ENCODE data around the gene TAX1BP3.

The TAX1BP3 gene

DNA sequence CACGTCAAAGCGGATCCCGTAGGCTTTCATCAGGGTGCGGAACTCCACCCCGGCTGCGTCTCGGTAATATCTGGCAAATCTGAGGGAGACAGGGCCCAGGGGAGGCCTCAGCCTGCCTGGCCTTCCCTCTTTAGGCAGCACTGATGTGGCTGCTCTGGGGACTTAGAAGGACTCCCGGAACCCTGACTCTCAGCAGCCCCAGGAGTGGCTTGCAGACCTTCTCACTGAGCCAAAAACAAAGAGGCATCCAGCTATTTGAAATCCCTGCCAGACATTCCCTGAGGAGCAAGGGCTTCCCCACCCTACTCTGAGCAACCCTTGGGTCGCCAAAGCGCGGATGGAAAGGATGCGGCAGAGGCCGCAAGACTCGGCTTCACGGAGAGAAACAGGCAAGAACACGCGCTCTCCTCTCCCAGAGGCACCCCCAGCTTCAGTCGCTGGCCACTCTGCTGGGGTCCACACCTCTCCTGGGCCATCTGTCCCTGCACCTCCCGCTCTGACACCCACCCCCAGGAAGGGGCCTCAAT is 19.7 kb upstream of the TAX1BP3 start:
- no peak for DNase-seq (ENCODE audit: low read depth)

DNA sequence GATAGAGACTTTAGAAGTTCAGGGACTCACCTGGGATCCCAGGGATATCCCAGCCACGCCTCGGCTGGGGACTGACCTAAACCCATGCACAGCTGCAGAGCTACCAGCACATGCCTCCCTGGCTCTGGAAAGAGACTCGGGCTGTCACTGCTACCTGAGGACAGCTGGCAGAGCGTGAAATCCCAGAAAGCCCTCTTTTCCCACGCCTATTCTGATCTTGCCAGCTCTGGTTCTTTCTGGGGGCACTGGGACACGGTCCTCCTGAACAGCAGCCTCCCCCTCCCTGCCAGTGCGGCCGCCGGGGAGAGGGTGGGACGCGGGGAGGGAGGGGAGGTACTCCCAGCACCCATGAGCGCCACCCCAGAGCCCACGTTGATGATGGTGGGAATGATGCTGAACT is 16.8 kb upstream of the TAX1BP3 start:
- no peak for DNase-seq (ENCODE audit: low read depth)

DNA sequence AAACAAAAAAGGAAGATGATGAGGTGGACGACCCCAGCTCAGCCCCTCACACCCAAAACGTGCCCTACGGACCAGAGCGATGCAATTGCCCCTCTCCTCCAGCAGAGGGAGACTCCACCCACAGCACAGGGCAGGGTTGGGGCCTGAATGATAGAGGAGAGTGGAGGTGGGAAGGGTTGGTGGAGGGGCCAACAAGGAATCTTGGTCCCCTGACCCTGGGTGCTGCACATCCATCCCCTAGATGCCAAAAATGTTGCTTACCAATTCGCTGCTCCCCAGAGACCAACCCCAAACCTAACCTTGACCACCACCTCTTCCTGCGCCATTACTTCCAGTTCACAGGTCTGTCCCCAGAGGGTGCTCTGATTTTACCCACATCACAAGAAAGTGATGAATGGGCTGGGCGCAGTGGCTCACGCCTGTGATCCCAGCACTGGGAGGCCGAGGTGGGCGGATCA is 14.7 kb upstream of the TAX1BP3 start:
- peak; percentile 47 for DNase-seq (ENCODE audit: low read depth)

GRCh38 chr17:3682033-3682432 is 13.7 kb upstream of the TAX1BP3 start:
- no peak for DNase-seq (ENCODE audit: low read depth)

DNA sequence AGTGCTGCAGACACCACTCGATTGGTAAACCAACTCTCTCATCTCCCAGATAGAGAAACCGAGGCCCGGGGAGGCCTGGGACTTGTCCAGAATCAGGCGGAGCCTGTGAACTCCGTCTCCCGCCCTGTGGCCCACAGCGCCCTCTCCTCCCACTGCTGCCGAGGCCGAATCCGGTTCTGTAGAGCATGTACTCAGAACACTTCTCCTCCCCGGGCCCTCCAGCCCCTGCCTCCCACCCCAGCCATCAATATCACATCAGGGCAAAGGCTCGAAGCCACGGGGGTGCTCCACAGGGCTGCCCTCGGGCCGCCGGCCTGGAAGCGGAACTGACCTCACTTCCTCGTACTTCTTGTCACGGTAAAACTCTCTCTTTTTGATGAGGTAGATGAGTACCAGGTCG is 13.2 kb upstream of the TAX1BP3 start:
- DNase-seq (ENCODE audit: low read depth): no peak

DNA sequence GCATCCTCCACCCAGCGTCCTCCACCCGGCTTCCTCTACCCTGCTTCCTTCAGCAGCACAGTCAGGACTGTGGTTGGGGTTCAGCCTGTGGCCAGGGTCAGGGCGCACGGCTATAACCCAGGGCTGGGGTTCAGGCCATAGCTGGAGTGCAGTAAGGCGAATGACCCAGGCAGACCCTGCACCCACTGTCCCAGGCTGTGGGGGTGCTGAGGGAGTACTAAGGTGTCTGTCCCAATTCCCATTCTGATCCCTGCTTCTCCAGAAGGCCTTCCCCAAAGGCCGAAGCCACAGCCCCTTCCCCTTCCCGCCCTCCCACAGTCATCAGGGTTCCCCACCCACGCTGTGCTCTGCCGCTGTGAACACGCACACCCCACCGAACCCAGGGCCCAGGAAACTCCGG is 12.7 kb upstream of the TAX1BP3 start:
- DNase-seq (ENCODE audit: low read depth): no peak

DNA sequence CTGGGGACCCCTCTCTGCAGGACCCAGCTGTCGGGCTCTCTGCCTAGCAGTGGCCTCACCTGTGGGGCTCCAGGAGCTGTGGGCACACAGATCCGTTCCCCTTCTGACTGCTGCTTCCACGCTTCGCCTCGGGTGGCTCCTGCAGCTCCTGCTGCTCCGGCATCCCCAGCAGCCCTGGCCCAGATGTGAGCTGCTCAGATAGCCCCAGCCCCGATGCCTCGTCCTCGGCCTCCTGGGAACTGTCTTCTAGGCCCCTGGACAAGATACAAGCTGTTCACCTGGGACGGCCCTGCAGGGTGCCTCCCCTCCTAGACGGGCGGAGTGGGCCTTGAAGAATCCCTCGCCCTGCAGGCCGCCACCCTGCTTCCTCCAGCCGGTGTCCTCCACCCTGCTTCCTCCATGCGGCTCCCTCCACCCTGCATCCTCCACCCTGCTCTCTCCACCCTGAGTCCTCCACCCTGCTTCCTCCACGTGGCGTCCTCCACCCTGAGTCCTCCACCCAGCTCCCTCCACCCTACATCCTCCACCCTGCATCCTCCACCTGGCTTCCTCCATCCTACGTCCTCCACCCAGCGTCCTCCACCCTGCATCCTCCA is 11.3 kb upstream of the TAX1BP3 start:
- no peak for DNase-seq (ENCODE audit: low read depth)

DNA sequence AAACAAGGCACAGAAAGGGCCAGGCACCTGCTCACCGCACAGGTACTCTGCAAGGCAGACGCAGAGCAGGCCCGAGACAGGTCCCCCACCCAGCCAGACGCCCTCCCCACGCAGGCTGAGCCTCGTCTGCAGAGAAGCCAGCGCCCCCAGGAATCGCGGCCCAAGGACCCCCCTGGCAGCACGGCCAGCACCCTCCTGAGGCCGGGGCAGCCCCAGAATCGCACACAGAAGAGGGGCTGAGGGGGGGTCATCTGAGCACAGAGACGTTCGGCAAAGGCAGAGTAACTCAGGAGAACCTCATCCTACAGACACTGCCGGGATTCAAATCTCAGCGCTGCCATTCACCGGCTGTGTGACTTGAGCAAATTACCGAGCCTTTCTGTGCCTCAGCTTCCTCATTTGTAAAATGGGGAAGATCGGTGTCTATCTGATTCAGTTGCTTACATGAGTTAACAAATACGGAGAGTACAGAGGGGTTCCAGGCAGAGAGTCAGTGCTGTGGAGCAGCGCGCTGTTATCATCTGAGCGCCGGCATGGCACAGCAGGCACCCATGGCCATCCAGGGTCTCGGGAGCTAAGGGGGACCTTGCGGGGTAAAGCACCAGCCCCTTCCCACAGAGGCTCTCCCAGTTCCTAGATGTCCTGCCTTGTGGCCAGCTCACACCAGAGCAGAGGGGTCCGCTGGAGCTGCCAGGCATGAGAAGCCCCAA is 10.6 kb upstream of the TAX1BP3 start:
- no peak for DNase-seq (ENCODE audit: low read depth)

GRCh38 chr17:3678095-3678820 is 9.9 kb upstream of the TAX1BP3 start:
- no peak for DNase-seq (ENCODE audit: low read depth)

DNA sequence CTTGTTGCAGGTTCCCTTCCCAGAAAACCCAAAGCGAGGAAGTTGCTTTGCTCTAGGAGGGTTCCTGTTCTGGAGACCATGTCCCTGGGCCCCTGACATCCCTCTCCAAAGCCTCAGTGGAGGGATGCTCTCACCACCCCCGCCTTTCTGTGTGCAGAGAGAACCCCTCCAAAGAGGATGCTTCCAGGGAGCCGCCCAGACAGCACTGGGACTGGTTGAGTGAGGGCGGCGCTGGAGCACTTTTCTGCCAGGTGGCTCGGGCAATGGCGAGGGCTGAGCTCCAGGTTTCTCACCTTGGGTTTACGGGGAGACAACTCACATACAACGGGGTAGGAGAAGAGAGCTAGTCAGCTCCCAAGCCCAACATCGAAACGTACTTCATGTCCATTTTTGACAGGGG is 7.5 kb upstream of the TAX1BP3 start:
- no peak for DNase-seq (ENCODE audit: low read depth)

GRCh38 chr17:3672571-3672970 is 4.2 kb upstream of the TAX1BP3 start:
- DNase-seq (ENCODE audit: low read depth): no peak

GRCh38 chr17:3669548-3669947 is 1.2 kb upstream of the TAX1BP3 start:
- DNase-seq (ENCODE audit: low read depth): no peak

GRCh38 chr17:3669085-3669347 is 638 bp upstream of the TAX1BP3 start:
- DNase-seq (ENCODE audit: low read depth): no peak

DNA sequence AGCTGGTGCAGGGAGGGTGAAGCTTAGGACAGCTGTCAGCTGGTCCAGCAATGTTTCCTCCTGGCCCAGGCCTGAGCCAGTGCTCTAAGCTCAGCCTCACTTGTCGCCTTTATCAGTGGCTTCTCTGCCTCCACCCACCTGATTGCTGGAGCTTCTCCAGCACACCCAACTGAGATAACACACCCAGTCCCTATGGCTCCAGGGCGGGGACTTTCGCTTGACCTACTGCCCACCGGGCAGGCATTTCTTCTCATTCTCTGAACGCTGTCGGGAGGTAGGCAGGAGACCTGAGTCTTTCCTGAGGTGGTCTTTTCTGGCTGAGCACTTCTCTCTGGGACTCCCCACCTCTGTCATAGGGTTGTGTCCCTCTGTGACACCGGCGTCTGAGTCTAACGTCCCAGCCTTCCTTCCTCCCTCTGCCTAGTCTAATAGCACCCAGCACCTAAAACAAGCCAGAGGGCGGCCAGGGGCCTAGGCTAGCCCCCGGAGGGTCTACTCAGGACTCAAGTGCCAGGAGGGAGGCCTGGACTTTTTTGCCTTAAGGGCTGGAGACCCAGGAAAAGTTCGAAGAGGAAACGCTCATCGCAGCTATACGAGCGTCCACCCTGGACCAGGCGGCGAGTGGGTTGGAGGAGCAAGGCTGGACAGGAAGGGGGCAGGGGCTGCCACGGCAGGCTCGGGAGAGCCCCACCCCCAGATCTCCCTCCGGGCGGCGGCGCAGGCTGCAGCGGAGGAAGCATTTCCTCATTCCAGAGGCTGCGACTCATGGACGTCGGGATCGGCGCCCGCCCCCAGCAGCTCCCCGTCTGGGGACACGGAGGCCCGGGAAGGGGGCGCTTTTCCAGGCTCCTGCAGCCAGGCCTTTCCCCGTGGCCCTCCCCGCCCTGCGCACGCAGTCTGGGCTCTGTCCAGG is 756 bp downstream of the TAX1BP3 start:
- no peak for DNase-seq (ENCODE audit: low read depth)

DNA sequence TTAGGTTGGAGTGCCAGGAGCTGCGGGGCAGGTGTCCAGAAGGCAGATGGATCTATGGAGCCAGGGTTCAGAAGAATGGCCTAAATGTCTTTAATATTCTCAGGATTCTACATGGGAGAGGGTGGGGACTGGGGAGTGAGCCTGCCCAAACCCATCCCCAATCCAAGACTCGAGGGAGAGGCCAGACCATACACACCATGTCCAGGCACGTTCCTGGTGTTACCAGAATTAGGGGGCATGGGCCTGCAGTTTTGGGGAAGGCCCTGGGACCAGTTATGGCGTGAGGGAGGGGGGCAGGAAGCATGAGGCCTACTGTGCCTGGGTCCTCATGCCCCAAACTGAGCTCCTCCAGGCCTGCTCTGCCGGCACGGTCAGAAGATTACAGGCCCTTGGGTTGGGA is 1.9 kb downstream of the TAX1BP3 start:
- DNase-seq (ENCODE audit: low read depth): no peak

- DNase-seq (ENCODE audit: low read depth): no peak
Measured at GRCh38 chr17:3665834-3666233, 2.5 kb downstream of the TAX1BP3 start.

DNA sequence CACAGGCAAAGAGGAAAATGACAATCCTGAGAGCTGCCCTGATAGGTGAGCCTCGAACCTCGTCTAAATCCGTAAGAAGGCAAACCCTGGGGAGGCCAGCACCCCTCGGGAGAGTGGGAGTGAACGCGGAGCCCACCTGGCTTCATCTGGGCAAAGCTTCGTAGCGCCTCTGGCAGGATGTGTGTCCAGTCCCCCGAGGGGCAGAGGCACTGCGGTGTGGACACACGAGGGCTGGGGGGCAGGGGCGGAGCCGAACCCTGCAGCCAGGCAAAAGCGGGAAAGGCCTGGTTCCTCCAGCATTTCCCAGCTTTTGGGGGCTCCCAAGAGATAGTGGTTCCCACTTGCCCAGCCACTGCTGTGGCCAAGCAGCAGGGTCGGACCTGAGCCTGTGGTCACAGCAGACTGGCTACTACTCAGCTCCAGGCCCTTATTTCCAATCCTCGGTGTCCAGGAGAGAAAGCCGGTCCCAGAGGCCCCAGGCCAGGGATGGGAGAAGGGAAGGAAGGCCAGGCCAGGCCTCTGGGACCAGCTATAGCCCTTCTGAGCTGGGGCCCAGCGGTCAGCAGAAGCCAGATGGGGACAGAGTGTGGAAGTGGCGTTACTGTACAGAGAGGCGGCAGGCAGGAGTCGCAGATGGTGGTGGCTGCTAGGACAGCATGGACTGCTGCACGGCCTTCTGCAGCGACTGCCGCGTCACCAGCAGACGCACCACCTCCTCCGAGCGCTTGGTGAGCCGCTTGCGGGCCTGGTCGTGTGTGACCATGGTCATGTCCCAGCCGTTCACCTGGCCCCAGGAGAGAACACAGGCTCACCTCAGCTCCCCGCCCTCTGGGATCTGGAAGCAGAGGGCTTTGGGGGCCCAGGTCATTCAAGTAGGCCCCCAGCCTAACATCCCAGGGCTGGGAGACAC is 5.0 kb downstream of the TAX1BP3 start:
- no peak for DNase-seq (ENCODE audit: low read depth)

DNA sequence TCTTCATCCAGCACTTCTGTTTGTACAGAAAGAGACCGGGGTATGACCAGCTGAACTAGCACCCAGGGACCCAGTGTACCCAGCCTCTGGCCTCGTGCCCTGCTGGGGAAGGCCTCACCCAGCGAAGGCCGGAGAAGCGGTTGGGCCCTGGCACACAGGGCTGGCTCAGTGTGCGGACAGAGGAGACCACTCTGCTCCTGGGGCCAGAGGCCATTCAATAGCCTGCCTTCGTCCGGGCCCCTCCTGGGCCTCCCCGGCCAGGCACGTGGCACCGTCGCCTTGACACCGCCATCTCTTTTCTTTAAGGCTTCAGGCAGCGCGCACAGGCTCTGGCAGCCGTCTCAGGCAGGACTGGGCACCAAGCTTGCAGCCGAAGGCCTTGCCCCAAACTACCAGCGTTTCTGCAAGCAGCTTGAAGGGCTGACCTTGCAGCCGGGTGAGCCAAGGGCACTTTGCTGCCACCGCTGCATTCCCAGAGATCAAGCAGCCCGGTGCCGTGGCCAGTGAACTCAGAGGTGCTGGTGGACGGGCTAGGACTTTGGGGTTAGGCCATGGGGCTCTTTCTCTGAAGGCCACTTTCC is 8.0 kb downstream of the TAX1BP3 start:
- DNase-seq (ENCODE audit: low read depth): no peak

GRCh38 chr17:3659541-3660111 is 8.8 kb downstream of the TAX1BP3 start:
- no peak for DNase-seq (ENCODE audit: low read depth)

DNA sequence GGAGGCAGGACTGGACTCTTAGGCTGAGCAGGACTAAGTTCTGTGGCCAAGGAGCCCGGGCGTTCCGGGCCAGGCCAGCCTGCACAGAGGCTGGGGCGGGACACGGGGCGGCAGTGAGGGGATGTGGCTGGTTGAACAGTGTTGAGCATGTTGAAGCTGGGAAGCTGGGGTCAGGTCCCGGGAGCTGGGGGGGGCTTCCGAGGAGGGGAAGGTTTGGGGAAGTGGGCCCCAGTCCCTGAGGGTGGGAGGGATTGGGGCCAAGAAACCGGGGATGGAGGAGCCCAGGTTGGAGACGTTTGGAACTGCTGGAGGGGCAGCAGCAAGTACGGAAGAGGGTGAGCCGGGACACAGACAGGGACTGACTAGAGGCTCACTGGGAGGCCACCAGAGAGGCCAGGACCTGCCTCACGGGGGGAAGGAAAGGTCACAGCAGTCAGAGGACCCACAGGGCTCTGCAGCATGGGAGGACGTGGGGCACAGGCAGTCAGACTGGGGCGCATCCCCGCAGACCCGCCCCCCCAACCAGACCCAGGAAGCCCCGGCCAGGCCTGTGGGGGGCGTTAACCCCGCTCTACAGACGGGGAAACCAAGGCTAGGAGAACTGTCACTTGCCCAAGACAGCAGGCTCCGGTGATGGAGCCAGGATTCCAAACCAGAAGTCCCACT is 9.5 kb downstream of the TAX1BP3 start:
- DNase-seq (ENCODE audit: low read depth): no peak

Data from activated T-cell treated with anti-CD3 and anti-CD28 coated beads for 1 hour (primary cell).